Uterus (tissue), 4 donors: Measurements from ENCODE around the gene NAT9. TPM values are rescaled to one million over a fixed set of nuclear protein-coding genes. Genes with fewer than 3 reads are reported as not detected.

Experiments
- DNase-seq, 2 donors: peaks; one replicate each; pipeline ENCODE4 v3.0.0-alpha.2; 2019 to 2020
- H3K27ac ChIP-seq, 2 donors: fragments of 200-600 bp; sonication (generic); 1 replicate in 1 of 2; 2 replicates in 1 of 2; pipeline ENCODE4 v1.5.1; 2016 to 2018
- H3K27me3 ChIP-seq, 2 donors: fragments of 200-600 bp; sonication (generic); one replicate each; pipeline ENCODE4 v1.5.1; 2018 to 2019; ENCODE audit warnings: control low read depth in 1 of 2
- H3K36me3 ChIP-seq, 2 donors: fragments of 200-600 bp; sonication (generic); one replicate each; pipeline ENCODE4 v1.5.1; 2019; ENCODE audit warnings: control low read depth in 1 of 2
- H3K4me1 ChIP-seq, 2 donors: fragments of 200-600 bp; sonication (generic); one replicate each; pipeline ENCODE4 v1.5.1; 2018 to 2019; ENCODE audit warnings: control low read depth in 1 of 2
- H3K4me3 ChIP-seq, 2 donors: fragments of 200-600 bp; sonication (generic); 1 replicate in 1 of 2; 2 replicates in 1 of 2; pipeline ENCODE4 v1.5.1; 2018 to 2019; ENCODE audit warnings: mild to moderate bottlenecking in 1 of 2
- H3K9me3 ChIP-seq, 2 donors: fragments of 200-600 bp; sonication (generic); one replicate each; pipeline ENCODE4 v1.5.1; 2019; ENCODE audit warnings: control low read depth in 1 of 2
- POLR2A ChIP-seq, 2 donors: fragments of 450-650 bp; IDR thresholded peaks; one replicate each; pipeline ENCODE4 v1.6.1; 2016; ENCODE audit warnings: antibody characterized with exemption in 2 of 2, mild to moderate bottlenecking in 1 of 2, moderate library complexity in 1 of 2
- intact Hi-C: fragments of 100-400 bp; cut with DNase I; formaldehyde crosslinking; loops from one replicate; pipeline ENCODE4 v1.15.1; 2023; ENCODE audit warnings: low total_unique reads
- microRNA-seq: library from miRNA; unstranded; fragments of <30 nt; microRNA quantifications from one replicate; pipeline ENCODE4, GENCODE V29; 2016; ENCODE audit warnings: borderline microRNAs expressed, borderline replicate concordance
- total RNA-seq, 4 donors: library from RNA; depleted of rRNA in 3 of 4; stranded (reverse); fragments of >200 nt in 3 of 4; gene quantifications; one replicate each; pipeline versions ENCODE4 v1.1.0 to v1.2.4, GENCODE V29; 2014 to 2023
- TF ChIP-seq, protein P1 (sequence below), 4 experiments: fragments of 200-600 bp in 2 of 4; fragments of 450-650 bp in 2 of 4; sonication (generic) in 2 of 4; IDR thresholded peaks; one replicate each; pipeline ENCODE4 v1.5.1; 2016 to 2019; ENCODE audit warnings: antibody characterized with exemption in 4 of 4, mild to moderate bottlenecking in 2 of 4, moderate library complexity in 1 of 4
- donor health status: DM: yes; HTN: yes; CAD: no.

The NAT9 gene
- total RNA-seq, 4 donors from 2014 or later = 5.4 to 53.3 (median 33.9) TPM

GRCh38 chr17:74722782-74723181 is 53.4 kb downstream of the NAT9 start:
- Histone ChIP-seq H3K27ac (no peak overlapping the region), H3K4me3 (no peak overlapping the region), H3K4me1 (no peaks in the 10 kb centered on the region), H3K36me3 (no peaks in the 10 kb centered on the region), H3K9me3 (no peaks in the 10 kb centered on the region), H3K27me3 (no peaks in the 10 kb centered on the region)
- intact Hi-C loops = no loop called here
- DNase-seq = no peak
- TF ChIP-seq POLR2A (IDR thresholded peaks at IDR 0.05) = no peak
- TF ChIP-seq, protein P1, sequence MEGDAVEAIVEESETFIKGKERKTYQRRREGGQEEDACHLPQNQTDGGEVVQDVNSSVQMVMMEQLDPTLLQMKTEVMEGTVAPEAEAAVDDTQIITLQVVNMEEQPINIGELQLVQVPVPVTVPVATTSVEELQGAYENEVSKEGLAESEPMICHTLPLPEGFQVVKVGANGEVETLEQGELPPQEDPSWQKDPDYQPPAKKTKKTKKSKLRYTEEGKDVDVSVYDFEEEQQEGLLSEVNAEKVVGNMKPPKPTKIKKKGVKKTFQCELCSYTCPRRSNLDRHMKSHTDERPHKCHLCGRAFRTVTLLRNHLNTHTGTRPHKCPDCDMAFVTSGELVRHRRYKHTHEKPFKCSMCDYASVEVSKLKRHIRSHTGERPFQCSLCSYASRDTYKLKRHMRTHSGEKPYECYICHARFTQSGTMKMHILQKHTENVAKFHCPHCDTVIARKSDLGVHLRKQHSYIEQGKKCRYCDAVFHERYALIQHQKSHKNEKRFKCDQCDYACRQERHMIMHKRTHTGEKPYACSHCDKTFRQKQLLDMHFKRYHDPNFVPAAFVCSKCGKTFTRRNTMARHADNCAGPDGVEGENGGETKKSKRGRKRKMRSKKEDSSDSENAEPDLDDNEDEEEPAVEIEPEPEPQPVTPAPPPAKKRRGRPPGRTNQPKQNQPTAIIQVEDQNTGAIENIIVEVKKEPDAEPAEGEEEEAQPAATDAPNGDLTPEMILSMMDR (IDR thresholded peaks at IDR 0.05) = no peak

Small RNAs within 50 kb of the gene (microRNA-seq; reads per million reads assigned to microRNA genes)
- 16.7 reads per million, percentile 28 among the genes with 10 or more reads in this experiment for gene MIR3615

Other genes starting within 250 kb of the NAT9 start
- under 1 TPM in 2 of 4 donors, not detected in 2; 0.48 to 0.59 TPM for gene CD300LB, start 244.9 kb downstream of the NAT9 start, total RNA-seq
- gene CD300C, start 230.2 kb downstream of the NAT9 start, total RNA-seq = under 1 TPM in 2 of 4 donors, not detected in 2; 0.21 to 0.27 TPM
- gene CD300H, start 208.8 kb downstream of the NAT9 start, total RNA-seq = not detected
- gene CD300LD, start 184.1 kb downstream of the NAT9 start, total RNA-seq = not detected
- under 1 TPM in 2 of 4 donors, not detected in 2; 0.07 to 0.88 TPM for gene CD300E, start 152.6 kb downstream of the NAT9 start, total RNA-seq
- gene CD300LF, start 63.4 kb downstream of the NAT9 start, total RNA-seq = under 1 TPM in 2 of 4 donors, not detected in 2; 0.27 to 0.41 TPM
- 1 to 10 TPM in 3 of 4 donors, under 1 TPM in 1; under 0.01 to 5.0 (median 1.7) TPM for gene RAB37, start 39.1 kb downstream of the NAT9 start, total RNA-seq
- 10 to 100 TPM in 3 of 4 donors, 1 to 10 TPM in 1; 3.3 to 16.9 (median 12.0) TPM for gene NHERF1, start 27.7 kb downstream of the NAT9 start, total RNA-seq
- gene GRIN2C, start 83.5 kb upstream of the NAT9 start, total RNA-seq = under 1 TPM in 2 of 4 donors, not detected in 2; 0.55 to 0.90 TPM
- gene FDXR, start 96.6 kb upstream of the NAT9 start, total RNA-seq = 10 to 100 TPM in 1 of 4 donors, 1 to 10 TPM in 2, not detected in 1; 5.1 to 13.4 (median 7.2) TPM
- not detected for gene FADS6, start 117.3 kb upstream of the NAT9 start, total RNA-seq
- 1 to 10 TPM in 2 of 4 donors, not detected in 2; 1.5 to 6.1 TPM for gene USH1G, start 146.9 kb upstream of the NAT9 start, total RNA-seq
- under 1 TPM in 1 of 4 donors, not detected in 3; 0.46 TPM for gene OTOP2, start 147.9 kb upstream of the NAT9 start, total RNA-seq
- gene OTOP3, start 159.6 kb upstream of the NAT9 start, total RNA-seq = not detected
- 10 to 100 TPM in 2 of 4 donors, 1 to 10 TPM in 2; 4.4 to 46.2 (median 22.6) TPM for gene HID1, start 196.4 kb upstream of the NAT9 start, total RNA-seq
- gene CDR2L, start 211.3 kb upstream of the NAT9 start, total RNA-seq = 10 to 100 TPM in 1 of 4 donors, 1 to 10 TPM in 3; 4.7 to 25.4 (median 6.7) TPM
- gene MRPL58, start 236.3 kb upstream of the NAT9 start, total RNA-seq = 10 to 100 TPM; 18.2 to 26.4 (median 20.8) TPM